Measurements from ENCODE around the gene INO80D. TPM values are rescaled to one million over a fixed set of nuclear protein-coding genes. Genes with fewer than 3 reads are reported as not detected.

INO80D gene
- total RNA-seq, result 11.3 and 15.9 TPM in 2 replicates

GRCh38 chr2:206085742-206086445 lies at the start of gene INO80D:
Gene INO80D (minus strand): TSS chr2:206086174. CDS start chr2:206063016, 23,158 bp downstream.

Other genes starting within 250 kb of the INO80D start
- 81.0 and 95.7 TPM in 2 replicates for gene NDUFS1, start 73.3 kb upstream of the INO80D start, total RNA-seq
- 488 and 759 TPM in 2 replicates for gene EEF1B2, start 73.7 kb upstream of the INO80D start, total RNA-seq
- gene ZDBF2, start 188.5 kb upstream of the INO80D start, total RNA-seq, result 9.9 and 12.7 TPM in 2 replicates